Peyer's patch (tissue), 4 donors: Measurements from ENCODE around the gene CACNG8.

Experiments
- CTCF ChIP-seq, 6 experiments: fragments of 450-650 bp in 4 of 6; fragments of 200-600 bp in 2 of 6; sonication (generic) in 1 of 6; IDR thresholded peaks; one replicate each; pipeline ENCODE4 v1.5.1; 2017 to 2019; ENCODE audit warnings: antibody characterized with exemption in 6 of 6, mild to moderate bottlenecking in 3 of 6, moderate library complexity in 1 of 6
- POLR2A ChIP-seq, 2 donors: fragments of 450-650 bp; IDR thresholded peaks; one replicate each; pipeline ENCODE4 v1.5.1; 2017; ENCODE audit warnings: antibody characterized with exemption in 2 of 2, mild to moderate bottlenecking in 2 of 2, moderate library complexity in 2 of 2

DNA sequence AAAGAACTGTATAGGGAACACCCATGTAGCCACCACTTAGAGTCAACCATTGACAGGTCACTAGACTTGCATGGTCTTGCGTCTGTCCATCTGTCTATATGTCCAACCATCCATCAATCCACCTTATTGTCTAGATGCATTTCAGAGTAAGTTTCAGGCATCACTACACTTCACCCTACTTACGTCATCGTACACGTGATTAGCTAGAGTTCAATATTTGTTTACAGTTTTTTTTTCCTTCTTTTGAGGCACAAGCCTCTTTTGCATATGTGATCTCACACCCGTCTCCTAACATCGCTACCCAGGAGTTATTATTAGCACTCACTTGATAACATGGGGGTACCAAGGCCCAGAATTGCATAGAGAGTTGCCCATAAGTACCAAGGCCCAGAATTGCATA lies 46.7 kb upstream of the CACNG8 start:
- no peak for TF ChIP-seq CTCF (IDR thresholded peaks at IDR 0.05)
- no peak for TF ChIP-seq POLR2A (IDR thresholded peaks at IDR 0.05)
